K562 treated with DMSO at 1 percent for 24 hours (cell line): Measurements from ENCODE around the gene KRTAP1-1. TPM values are rescaled to one million over a fixed set of nuclear protein-coding genes. Genes with fewer than 3 reads are reported as not detected.

Experiments used
- total RNA-seq: library from RNA; unstranded; fragments of 300-600 nt; gene quantifications from 2 replicates; pipeline ENCODE4 v1.2.3, GENCODE V29; 2022; ENCODE audit warnings: low read depth; ENCODE audit not compliant: insufficient read depth

The KRTAP1-1 gene
- total RNA-seq, result not detected in 2 replicates

GRCh38 chr17:41040783-41041571 is at the start of gene KRTAP1-1:
KRTAP1-1 (minus strand) TSS chr17:41041450; CDS start chr17:41041397, 53 bp downstream.

GRCh38 chr17:41084100-41084856 is 43.0 kb upstream of the KRTAP1-1 start, which contains the start of gene KRTAP4-7:
KRTAP4-7 (plus strand) TSS chr17:41084150; CDS start chr17:41084207, 57 bp downstream.

GRCh38 chr17:41065829-41066624 is 24.8 kb upstream of the KRTAP1-1 start, which contains the start of gene KRTAP2-4:
KRTAP2-4 (minus strand) TSS chr17:41065879; CDS start chr17:41065845, 34 bp downstream.

GRCh38 chr17:41060052-41060604 is 18.9 kb upstream of the KRTAP1-1 start, which contains the start of gene KRTAP2-3:
KRTAP2-3 (minus strand) TSS chr17:41060114; CDS start chr17:41060050, 64 bp downstream.

GRCh38 chr17:41055130-41055529 is 13.9 kb upstream of the KRTAP1-1 start, which contains the start of gene KRTAP2-2:
KRTAP2-2 (minus strand) TSS chr17:41055230; CDS start chr17:41055211, 19 bp downstream.

GRCh38 chr17:41046735-41047465 is 5.7 kb upstream of the KRTAP1-1 start, which contains the start of gene KRTAP2-1:
KRTAP2-1 (minus strand) TSS chr17:41047316; CDS start chr17:41047267, 49 bp downstream.

GRCh38 chr17:41034346-41034935 is 6.8 kb downstream of the KRTAP1-1 start, which contains the start of gene KRTAP1-3:
KRTAP1-3 (minus strand) TSS chr17:41034874; CDS start chr17:41034821, 53 bp downstream.

GRCh38 chr17:41029633-41030245 is 11.5 kb downstream of the KRTAP1-1 start, which contains the start of gene KRTAP1-4:
KRTAP1-4 (minus strand) TSS chr17:41030195; CDS start chr17:41030078, 117 bp downstream.

GRCh38 chr17:41026715-41027471 is 14.4 kb downstream of the KRTAP1-1 start, which contains the start of gene KRTAP1-5:
KRTAP1-5 (minus strand) TSS chr17:41027208; CDS start chr17:41027155, 53 bp downstream.

GRCh38 chr17:41008811-41009210 is 32.4 kb downstream of the KRTAP1-1 start, which contains the start of gene KRTAP3-1:
KRTAP3-1 (minus strand) TSS chr17:41009128; CDS start chr17:41009074, 54 bp downstream.

GRCh38 chr17:40999563-40999962 is 41.7 kb downstream of the KRTAP1-1 start, which contains the start of gene KRTAP3-2:
KRTAP3-2 (minus strand) TSS chr17:40999906; CDS start chr17:40999853, 53 bp downstream.

GRCh38 chr17:40993839-40994238 is 47.4 kb downstream of the KRTAP1-1 start, which contains the start of gene KRTAP3-3:
KRTAP3-3 (minus strand) TSS chr17:40994164; CDS start chr17:40994097, 67 bp downstream.

Other genes with a start within 250 kb of the KRTAP1-1 start
- not detected in 2 replicates for gene KRT28, start 241.5 kb downstream of the KRTAP1-1 start, total RNA-seq
- gene KRT10, start 218.8 kb downstream of the KRTAP1-1 start, total RNA-seq, result 61.4 and 78.5 TPM in 2 replicates
- 6.3 and 7.9 TPM in 2 replicates for gene KRT12, start 174.2 kb downstream of the KRTAP1-1 start, total RNA-seq
- not detected in 2 replicates for gene KRT20, start 156.2 kb downstream of the KRTAP1-1 start, total RNA-seq
- not detected in 2 replicates for gene KRT23, start 103.8 kb downstream of the KRTAP1-1 start, total RNA-seq
- not detected in 2 replicates for gene KRT39, start 74.5 kb downstream of the KRTAP1-1 start, total RNA-seq
- gene KRT40, start 57.1 kb downstream of the KRTAP1-1 start, total RNA-seq, result not detected in 2 replicates
- gene KRTAP3-3, start 47.3 kb downstream of the KRTAP1-1 start, total RNA-seq, result not detected in 2 replicates
- not detected in 2 replicates for gene KRTAP3-2, start 41.5 kb downstream of the KRTAP1-1 start, total RNA-seq
- gene KRTAP3-1, start 32.3 kb downstream of the KRTAP1-1 start, total RNA-seq, result not detected in 2 replicates
- gene KRTAP1-5, start 14.2 kb downstream of the KRTAP1-1 start, total RNA-seq, result not detected in 2 replicates
- gene KRTAP1-4, start 11.3 kb downstream of the KRTAP1-1 start, total RNA-seq, result not detected in 2 replicates
- not detected in 2 replicates for gene KRTAP1-3, start 6.6 kb downstream of the KRTAP1-1 start, total RNA-seq
- gene KRTAP2-1, start 5.9 kb upstream of the KRTAP1-1 start, total RNA-seq, result not detected in 2 replicates
- gene KRTAP2-2, start 13.8 kb upstream of the KRTAP1-1 start, total RNA-seq, result not detected in 2 replicates
- not detected in 2 replicates for gene KRTAP2-3, start 18.7 kb upstream of the KRTAP1-1 start, total RNA-seq
- gene KRTAP2-4, start 24.4 kb upstream of the KRTAP1-1 start, total RNA-seq, result not detected in 2 replicates
- gene KRTAP4-7, start 42.7 kb upstream of the KRTAP1-1 start, total RNA-seq, result not detected in 2 replicates
- gene KRTAP4-8, start 56.7 kb upstream of the KRTAP1-1 start, total RNA-seq, result not detected in 2 replicates
- gene KRTAP4-16, start 60.8 kb upstream of the KRTAP1-1 start, total RNA-seq, result not detected in 2 replicates
- not detected in 2 replicates for gene KRTAP4-9, start 63.9 kb upstream of the KRTAP1-1 start, total RNA-seq
- not detected in 2 replicates for gene KRTAP4-11, start 76.9 kb upstream of the KRTAP1-1 start, total RNA-seq
- gene KRTAP4-12, start 82.7 kb upstream of the KRTAP1-1 start, total RNA-seq, result not detected in 2 replicates
- not detected in 2 replicates for gene KRTAP4-6, start 99.1 kb upstream of the KRTAP1-1 start, total RNA-seq
- gene KRTAP4-5, start 108.4 kb upstream of the KRTAP1-1 start, total RNA-seq, result not detected in 2 replicates
- not detected in 2 replicates for gene KRTAP4-4, start 119.3 kb upstream of the KRTAP1-1 start, total RNA-seq
- gene KRTAP4-3, start 126.8 kb upstream of the KRTAP1-1 start, total RNA-seq, result not detected in 2 replicates
- gene KRTAP4-2, start 136.8 kb upstream of the KRTAP1-1 start, total RNA-seq, result not detected in 2 replicates
- gene KRTAP4-1, start 143.5 kb upstream of the KRTAP1-1 start, total RNA-seq, result not detected in 2 replicates
- gene KRTAP9-1, start 148.4 kb upstream of the KRTAP1-1 start, total RNA-seq, result not detected in 2 replicates
- gene KRTAP9-2, start 185.2 kb upstream of the KRTAP1-1 start, total RNA-seq, result not detected in 2 replicates
- not detected in 2 replicates for gene KRTAP9-3, start 191.0 kb upstream of the KRTAP1-1 start, total RNA-seq
- not detected in 2 replicates for gene KRTAP9-8, start 196.5 kb upstream of the KRTAP1-1 start, total RNA-seq
- not detected in 2 replicates for gene KRTAP9-4, start 208.2 kb upstream of the KRTAP1-1 start, total RNA-seq
- gene KRTAP9-9, start 213.9 kb upstream of the KRTAP1-1 start, total RNA-seq, result not detected in 2 replicates
- not detected in 2 replicates for gene KRTAP9-6, start 223.9 kb upstream of the KRTAP1-1 start, total RNA-seq
- not detected in 2 replicates for gene KRTAP9-7, start 234.2 kb upstream of the KRTAP1-1 start, total RNA-seq